Kidney (tissue), 14 donors: ENCODE measurements around the gene CTRB1. TPM values are rescaled to one million over a fixed set of nuclear protein-coding genes. Genes with fewer than 3 reads are reported as not detected.

Experiments used
- DNase-seq, 5 donors: peaks; one replicate each; pipeline ENCODE4 v3.0.0-alpha.2; 2013 to 2020
- FAIRE-seq: peaks from 2 replicates; lab custom pipeline; 2012; peaks lifted over from hg19 to GRCh38; lab: Jason Lieb, UNC
- H3K27ac ChIP-seq, 2 donors: one replicate each; pipeline ENCODE4 v1.7.0; 2013; ENCODE audit warnings: low read depth in 2 of 2, low read length in 2 of 2, inconsistent platforms in 1 of 2
- H3K27me3 ChIP-seq: one replicate; pipeline ENCODE4 v1.7.1; 2013; ENCODE audit warnings: low read length, inconsistent platforms; ENCODE audit not compliant: control insufficient read depth, insufficient read depth
- H3K36me3 ChIP-seq, 3 donors: one replicate each; pipeline versions ENCODE4 v1.7.0 to v1.7.1; 2013; ENCODE audit warnings: low read length in 3 of 3, control low read depth in 1 of 3, inconsistent platforms in 1 of 3; ENCODE audit not compliant: insufficient read depth in 3 of 3, control insufficient read depth in 2 of 3
- H3K4me1 ChIP-seq, 3 donors: one replicate each; pipeline versions ENCODE4 v1.7.0 to v1.7.1; 2013; ENCODE audit warnings: low read length in 3 of 3, inconsistent platforms in 1 of 3, low read depth in 1 of 3; ENCODE audit not compliant: control insufficient read depth in 2 of 3, insufficient read depth in 2 of 3
- H3K4me3 ChIP-seq, 3 donors: one replicate each; pipeline versions ENCODE4 v1.7.0 to v1.8.1; 2013; ENCODE audit warnings: low read length in 3 of 3, control low read depth in 1 of 3, inconsistent platforms in 1 of 3
- H3K9ac ChIP-seq, 3 donors: one replicate each; pipeline versions ENCODE4 v1.7.0 to v1.7.1; 2013; ENCODE audit warnings: low read length in 3 of 3, control low read depth in 1 of 3, inconsistent platforms in 1 of 3
- H3K9me3 ChIP-seq, 3 donors: one replicate each; pipeline versions ENCODE4 v1.7.0 to v1.7.1; 2013; ENCODE audit warnings: low read length in 3 of 3, control low read depth in 1 of 3, inconsistent platforms in 1 of 3; ENCODE audit not compliant: control insufficient read depth in 2 of 3, insufficient read depth in 1 of 3
- CTCF ChIP-seq: IDR thresholded peaks from 3 replicates; pipeline ENCODE4 v1.5.1; 2012; ENCODE audit warnings: mild to moderate bottlenecking, moderate library complexity, borderline replicate concordance; ENCODE audit not compliant: insufficient read depth; ENCODE audit errors: extremely low read depth
- intact Hi-C: fragments of 100-400 bp; cut with DNase I; formaldehyde crosslinking; loops from one replicate; pipeline ENCODE4 v1.11.1; 2022
- polyA plus RNA-seq: library from polyadenylated mRNA; stranded (reverse); fragments of 350-450 nt; fragmentation: Illumina TruSeq; extraction: RNeasy Lipid Tissue Mini Kit (QIAGEN cat#74804); gene quantifications from one replicate; pipeline ENCODE4 v1.2.3, GENCODE V29; 2014; ENCODE audit warnings: low read depth, low replicate concordance; ENCODE audit not compliant: insufficient read depth
- total RNA-seq: library from RNA; stranded (reverse); fragmentation: NEBNext Ultra II Directional; extraction: Animal tissue kit (Norgen Biotek cat#: 25700); gene quantifications from one replicate; pipeline ENCODE4 v1.2.1, GENCODE V29; 2021
- donor health status: control.
- donor health status: control.
- donor health status: control.
- donor health status: control.
- donor health status: control.
- donor health status: DM: yes; HTN: yes; CAD: no.
- donor health status: Normal renal cell carcinoma (clear cell type).

CTRB1 gene
- total and polyA plus RNA-seq, 2 donors from 2014 or later, result not detected

- no peak for TF ChIP-seq CTCF
- Histone ChIP-seq H3K4me1 (peaks cover 0 to 70% (median 57%) of the 10 kb centered on the region in 3 donors), H3K9me3 (no peaks in the 10 kb centered on the region), H3K27ac (peak overlapping the region; percentile 1 to 32), H3K4me3 (no peak overlapping the region), H3K27me3 (no peaks in the 10 kb centered on the region), H3K9ac (peak overlapping the region in 1 of 3 donors; percentile 40), H3K36me3 (no peaks in the 10 kb centered on the region)
- intact Hi-C loops, result no loop called here
- DNase-seq (peak in 2 of 5 donors; percentile 65 to 73), FAIRE-seq (no peak)
These were observed 35.6 kb downstream of the CTRB1 start for GRCh38 chr16:75254359-75254837.

- intact Hi-C loops, result no loop called here
- H3K27me3 ChIP-seq, result no peaks in the 10 kb centered on the region
- peak overlapping the region; percentile 20 to 71 for H3K27ac ChIP-seq
- peaks cover 0 to 68% (median 56%) of the 10 kb centered on the region in 3 donors for H3K4me1 ChIP-seq
- no peak for TF ChIP-seq CTCF
- no peak for FAIRE-seq
- peak in 2 of 5 donors; percentile 80 to 82 for DNase-seq
- no peak overlapping the region for H3K4me3 ChIP-seq
- H3K36me3 ChIP-seq, result no peaks in the 10 kb centered on the region
- no peaks in the 10 kb centered on the region for H3K9me3 ChIP-seq
- peak overlapping the region in 1 of 3 donors; percentile 53 for H3K9ac ChIP-seq
These were observed 37.3 kb downstream of the CTRB1 start for GRCh38 chr16:75256059-75256571.

DNA sequence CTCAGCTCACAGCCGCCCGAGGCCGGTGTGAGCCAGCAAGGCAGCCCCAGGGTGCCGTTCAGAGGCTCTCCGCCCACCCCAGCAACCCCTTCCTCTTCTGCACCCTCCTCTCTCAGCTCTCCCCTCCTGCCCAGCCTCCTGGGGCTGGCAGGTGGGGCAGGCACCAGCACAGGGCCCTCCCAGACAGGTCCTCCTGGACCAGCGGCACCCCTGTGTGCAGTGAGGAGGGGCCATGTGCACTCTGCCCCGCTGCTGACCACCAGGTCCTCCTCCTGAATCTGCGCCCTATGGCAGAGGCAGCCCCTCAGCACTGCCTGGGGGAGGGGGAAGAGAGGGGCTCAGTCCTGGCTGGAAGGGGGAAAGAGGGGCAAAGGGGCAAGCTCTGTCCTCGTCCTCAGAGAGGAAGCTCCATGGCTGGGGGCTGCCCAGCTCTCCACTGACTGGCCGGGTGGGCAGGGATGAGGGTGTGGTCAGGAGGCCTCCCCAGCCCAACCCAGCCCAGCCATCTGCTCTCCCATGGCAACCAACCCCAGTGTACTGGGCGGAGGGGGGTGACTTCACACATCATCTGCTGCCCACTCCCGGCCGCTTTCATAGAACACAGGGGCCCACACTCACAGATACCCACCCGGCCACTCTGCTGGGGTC, 38.0 kb downstream of the CTRB1 start:
- no peak overlapping the region for H3K4me3 ChIP-seq
- intact Hi-C loops, result no loop called here

More for the DNA sequence above, 38.0 kb downstream of the CTRB1 start:
- no peak for FAIRE-seq
- H3K9me3 ChIP-seq, result no peaks in the 10 kb centered on the region
- H3K4me1 ChIP-seq, result peaks cover 0 to 73% (median 61%) of the 10 kb centered on the region in 3 donors
- no peaks in the 10 kb centered on the region for H3K36me3 ChIP-seq
- peak; percentile 67 to 83 (median 81) for DNase-seq
- peak overlapping the region in 2 of 3 donors; percentile 18 to 53 for H3K9ac ChIP-seq
- peak overlapping the region; percentile 65 to 71 for H3K27ac ChIP-seq
- no peaks in the 10 kb centered on the region for H3K27me3 ChIP-seq
- TF ChIP-seq CTCF, result no peak
